Thyroid gland (tissue), 4 donors: ENCODE measurements around the gene ABR.

Source experiments
- CTCF ChIP-seq, 6 experiments: fragments of 200-600 bp in 3 of 6; fragments of 450-650 bp in 3 of 6; sonication (generic) in 3 of 6; IDR thresholded peaks; one replicate each; pipeline ENCODE4 v1.5.1; 2016 to 2019; ENCODE audit warnings: antibody characterized with exemption in 6 of 6, mild to moderate bottlenecking in 2 of 6, inconsistent platforms in 1 of 6, moderate library complexity in 1 of 6
- POLR2A ChIP-seq, 2 donors: fragments of 450-650 bp; IDR thresholded peaks; one replicate each; pipeline ENCODE4 v1.6.1; 2017; ENCODE audit warnings: antibody characterized with exemption in 2 of 2, mild to moderate bottlenecking in 2 of 2, moderate library complexity in 1 of 2

GRCh38 chr17:980406-981291 lies 199.1 kb downstream of the ABR start:
- TF ChIP-seq CTCF (IDR thresholded peaks at IDR 0.05) (peak; percentile 48 to 91 (median 71)), POLR2A (IDR thresholded peaks at IDR 0.05) (peak in 1 of 2 donors; percentile 25)
